GM21526 (cell line): ENCODE data around the gene CXADR.
"Not testable (repeated sequence)": the region's sequence is repeated elsewhere in the genome, so short reads cannot be mapped to it uniquely, and the experiment has no call there.

Experiments used
- ATAC-seq: cut with Tn5 transposase; IDR thresholded peaks from one replicate; pipeline ENCODE4 v1.9.1; 2021; ENCODE audit warnings: moderate library complexity; ENCODE audit not compliant: unreplicated experiment, low FRiP score

Gene CXADR

DNA sequence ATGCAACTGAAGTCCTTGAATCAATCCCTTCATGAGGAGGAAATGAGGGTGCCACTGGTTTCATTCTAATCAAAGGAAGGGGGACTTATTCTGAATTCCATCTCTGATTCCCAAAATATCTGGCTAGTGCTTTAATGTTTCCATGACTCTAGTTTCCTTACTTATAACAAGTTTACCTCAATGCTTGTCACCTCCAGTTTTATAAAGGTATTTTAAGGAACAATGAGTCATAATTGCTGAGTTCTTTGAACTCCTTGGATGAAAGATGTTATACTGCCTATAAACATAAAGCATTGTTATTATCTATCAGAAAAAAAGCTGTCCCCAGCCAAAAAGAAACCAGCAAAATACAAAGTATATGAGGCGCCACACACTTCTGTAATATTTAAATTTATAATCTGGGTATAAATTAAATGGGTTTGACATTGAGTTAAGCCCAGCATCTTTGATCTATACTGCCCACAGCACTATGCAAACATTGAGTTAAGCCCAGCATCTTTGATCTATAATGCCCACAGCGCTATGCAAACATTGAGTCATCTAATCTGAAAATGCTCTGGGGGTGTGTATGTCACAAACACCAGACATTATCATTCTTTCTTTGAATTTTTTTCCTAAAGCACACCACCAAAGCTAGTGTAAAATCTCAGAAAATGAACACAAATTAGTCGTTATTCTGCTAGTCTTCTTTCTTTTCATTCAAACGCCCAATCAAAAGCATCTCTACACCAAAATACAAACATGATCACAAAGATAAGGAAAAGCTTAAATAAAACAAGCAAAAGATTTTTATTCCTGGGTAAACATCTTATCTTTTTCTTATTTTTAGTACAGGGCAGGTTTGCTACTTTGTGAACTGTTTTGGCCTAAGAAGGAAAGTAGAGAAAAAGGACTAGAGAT lies 11.5 kb upstream of the CXADR start:
- ATAC-seq, result no peak

- ATAC-seq, result not testable (repeated sequence)
Observed at GRCh38 chr21:17502985-17503384, 9.9 kb upstream of the CXADR start.

- ATAC-seq, result no peak
Observed at GRCh38 chr21:17506951-17507350, 5.9 kb upstream of the CXADR start.

DNA sequence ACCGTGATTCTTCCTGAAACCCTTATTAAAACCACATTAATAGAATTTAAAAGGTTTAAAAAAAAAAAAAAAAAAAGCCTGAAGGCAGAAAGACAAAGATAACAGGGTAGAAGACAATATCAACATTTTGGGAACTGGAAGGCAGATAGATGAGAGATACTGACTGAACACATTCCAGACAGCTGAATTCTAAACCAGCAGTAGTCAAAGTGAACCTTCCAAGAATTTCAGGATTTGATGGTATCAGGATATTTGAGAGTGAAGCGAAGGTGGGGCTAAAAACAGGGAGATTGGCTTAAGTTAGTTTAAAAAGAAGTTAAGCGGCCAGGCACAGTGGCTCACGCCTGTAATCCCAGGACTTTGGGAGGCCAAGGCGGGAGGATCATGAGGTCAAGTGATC lies 5.3 kb upstream of the CXADR start:
- ATAC-seq, result no peak

DNA sequence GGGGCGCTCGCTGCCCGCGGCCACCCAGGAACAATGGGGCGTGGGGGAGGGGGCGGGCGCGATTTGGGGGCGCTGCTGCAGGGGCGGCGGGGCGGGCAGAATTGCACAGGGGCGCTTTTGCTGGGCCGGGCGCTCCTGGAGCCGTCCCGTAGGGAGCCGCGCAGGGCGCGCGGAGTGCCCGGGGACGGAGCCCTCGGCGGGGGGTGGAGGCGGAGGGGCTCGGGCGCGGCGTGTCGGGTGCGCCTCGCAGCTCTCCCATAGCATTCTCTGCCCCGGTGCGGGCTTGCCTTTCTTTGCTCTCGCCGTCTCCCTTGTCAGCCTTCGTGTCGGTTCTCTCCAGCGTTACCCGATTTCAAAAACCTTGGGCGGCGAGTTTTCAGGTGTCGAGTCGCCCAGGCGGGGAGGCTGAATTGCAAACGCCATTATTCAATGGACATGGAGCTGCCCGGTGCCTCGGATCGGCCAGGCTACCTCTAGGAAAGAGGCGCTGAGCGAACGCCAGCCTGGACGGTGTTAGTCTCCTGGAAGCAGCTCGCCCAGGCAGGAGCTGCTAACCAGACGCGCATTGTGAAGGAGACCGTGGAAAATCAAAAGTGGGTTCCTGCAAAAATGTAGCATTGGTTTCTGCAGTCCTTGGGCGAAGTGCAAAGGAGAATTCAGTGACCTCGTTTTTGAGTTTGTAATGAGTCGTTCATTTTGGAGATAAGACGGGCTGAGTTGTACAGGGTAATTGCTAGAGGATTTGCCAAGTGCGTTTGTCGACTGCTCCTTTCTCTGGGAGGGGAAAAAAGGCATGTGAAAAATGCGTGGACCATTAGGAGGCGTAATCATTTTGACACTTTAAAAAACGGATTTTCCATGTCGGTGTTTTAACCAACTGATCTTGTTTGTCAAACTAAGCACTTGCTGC lies 626 bp downstream of the CXADR start:
- ATAC-seq, result peak; percentile 31

GRCh38 chr21:17514124-17514845 lies 1.4 kb downstream of the CXADR start:
- ATAC-seq, result no peak

DNA sequence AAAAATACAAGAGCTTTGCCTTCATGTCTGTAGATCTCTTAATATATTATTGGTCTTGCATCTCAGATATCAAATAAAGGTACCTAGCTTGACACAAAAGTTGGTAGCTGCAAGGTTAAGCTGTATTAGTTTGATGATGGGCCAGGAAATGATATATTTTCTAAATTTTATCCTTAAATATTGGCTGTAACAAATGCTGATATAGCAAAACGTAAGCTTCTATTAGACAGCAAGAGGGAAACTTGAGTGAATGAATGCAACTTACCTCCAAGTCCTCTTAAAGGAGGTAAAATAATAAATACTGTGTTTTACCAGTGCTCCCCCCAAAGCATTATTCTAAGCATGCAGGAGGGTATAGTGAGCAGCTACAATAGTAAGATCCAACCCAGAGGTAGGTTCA lies 4.2 kb downstream of the CXADR start:
- ATAC-seq, result not testable (repeated sequence)

DNA sequence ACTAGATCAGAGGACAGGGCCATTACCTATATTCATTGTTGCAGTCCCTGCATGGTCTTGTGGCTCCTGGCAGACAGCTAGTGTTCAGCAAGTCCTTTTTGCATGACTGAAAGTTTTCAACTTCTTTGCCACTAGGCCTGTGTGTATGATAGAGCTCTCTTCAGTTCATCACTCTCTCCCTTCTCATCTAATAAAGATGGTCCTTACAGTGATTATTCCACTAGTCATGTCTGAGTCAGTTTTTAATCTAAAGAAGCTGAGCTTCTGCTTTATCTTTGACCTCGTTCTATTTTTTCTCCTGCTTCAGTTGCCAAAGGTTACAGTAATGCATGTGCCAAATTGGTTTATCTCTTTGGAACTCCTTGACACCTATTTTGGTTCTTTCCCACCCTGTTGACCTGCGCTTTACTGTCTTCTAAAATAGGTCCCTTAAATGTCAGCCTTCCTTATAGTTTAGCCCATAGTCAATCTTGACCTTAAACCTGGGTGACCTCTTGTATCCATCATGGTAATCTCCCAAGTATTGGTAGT lies 6.4 kb downstream of the CXADR start:
- ATAC-seq, result no peak

DNA sequence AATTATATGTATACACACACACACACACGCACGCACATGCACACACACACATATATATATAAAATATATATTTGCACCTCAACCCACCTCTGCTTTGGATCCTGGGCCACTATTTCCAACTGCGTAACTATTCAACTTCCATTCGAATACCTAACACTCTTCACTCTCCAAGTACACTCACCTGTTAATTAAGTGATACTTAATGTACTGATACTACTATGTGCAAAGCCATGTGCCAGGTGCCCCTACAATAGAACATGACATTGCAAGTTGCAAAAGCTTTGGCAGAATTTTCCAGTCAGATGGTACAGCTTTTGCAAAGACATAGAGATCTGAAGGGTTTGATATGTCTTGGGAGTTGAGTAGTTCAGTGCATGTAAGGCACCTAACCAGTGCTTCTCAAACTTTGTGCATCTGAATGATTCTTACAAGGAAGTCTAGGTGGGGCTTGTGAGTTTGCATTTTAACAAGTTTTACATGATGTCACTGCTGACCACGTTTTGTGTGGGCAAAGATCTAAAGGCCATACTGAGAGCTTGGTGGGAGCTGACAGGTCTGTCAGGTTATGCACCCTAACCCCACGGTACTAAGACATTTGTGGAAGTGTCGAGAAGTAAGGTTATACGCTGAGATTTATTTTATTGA lies 7.2 kb downstream of the CXADR start:
- ATAC-seq, result no peak

GRCh38 chr21:17523007-17523451 lies 10.2 kb downstream of the CXADR start:
- ATAC-seq, result no peak

GRCh38 chr21:17523979-17524494 lies 11.2 kb downstream of the CXADR start:
- ATAC-seq, result not testable (repeated sequence)

- no peak for ATAC-seq
Observed at GRCh38 chr21:17524635-17525034, 11.8 kb downstream of the CXADR start.

DNA sequence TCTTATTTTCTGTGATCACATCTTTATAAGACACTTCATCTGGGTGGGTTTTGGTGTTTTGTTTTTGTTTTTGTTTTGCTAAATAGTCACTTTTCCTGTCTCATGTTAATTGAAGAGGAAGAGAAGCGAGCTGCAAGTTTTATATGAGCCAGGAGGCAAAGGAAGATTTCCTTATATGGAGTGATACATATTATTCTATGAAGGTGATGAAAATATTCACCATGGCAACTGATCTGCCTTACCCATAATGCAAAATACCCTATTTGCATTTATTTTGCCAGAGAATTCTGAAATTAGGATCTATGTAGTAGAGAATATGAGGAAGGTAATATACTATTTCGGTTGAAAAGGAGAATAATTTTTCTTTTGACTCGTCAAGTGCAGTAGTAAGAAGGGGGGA lies 13.9 kb downstream of the CXADR start:
- no peak for ATAC-seq

GRCh38 chr21:17527240-17527639 lies 14.4 kb downstream of the CXADR start:
- ATAC-seq, result no peak

DNA sequence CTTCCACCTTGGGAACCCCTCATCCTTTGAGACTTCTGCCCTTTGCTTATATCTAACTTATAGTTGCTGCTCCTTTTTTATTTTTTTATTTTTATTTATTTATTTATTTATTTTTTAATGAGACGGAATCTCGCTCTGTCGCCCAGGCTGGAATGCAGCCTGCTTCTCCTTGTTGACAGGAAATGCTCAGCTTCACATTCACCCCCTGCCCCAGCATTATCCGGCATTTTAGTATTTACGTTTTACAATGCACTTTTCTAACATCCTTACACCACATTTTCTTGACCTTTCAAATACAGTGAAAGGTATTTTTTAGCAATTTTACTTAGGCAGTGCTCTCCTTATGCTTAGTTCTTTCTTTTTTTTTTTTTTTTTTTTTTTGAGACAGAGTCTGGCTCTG lies 14.9 kb downstream of the CXADR start:
- ATAC-seq, result no peak

GRCh38 chr21:17529648-17530047 lies 16.8 kb downstream of the CXADR start:
- ATAC-seq, result no peak

DNA sequence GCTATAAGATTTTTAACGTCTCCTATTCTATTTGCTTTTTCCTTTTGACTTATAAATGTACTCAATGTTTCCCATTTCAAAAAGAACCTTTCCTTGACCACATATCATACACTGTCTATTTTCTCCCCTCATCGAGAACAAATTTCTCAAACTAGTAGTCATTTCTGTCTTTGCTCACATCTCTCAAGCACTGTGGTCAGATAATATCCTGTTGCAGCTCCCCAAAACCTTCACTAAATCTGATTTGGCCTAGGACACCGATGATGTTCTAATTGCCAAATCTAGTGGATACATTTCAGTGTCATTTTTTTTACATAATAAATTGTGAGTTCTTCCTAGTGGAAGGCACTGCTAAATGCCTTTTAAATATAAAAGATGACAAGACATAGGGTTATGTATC lies 19.4 kb downstream of the CXADR start:
- ATAC-seq, result no peak

DNA sequence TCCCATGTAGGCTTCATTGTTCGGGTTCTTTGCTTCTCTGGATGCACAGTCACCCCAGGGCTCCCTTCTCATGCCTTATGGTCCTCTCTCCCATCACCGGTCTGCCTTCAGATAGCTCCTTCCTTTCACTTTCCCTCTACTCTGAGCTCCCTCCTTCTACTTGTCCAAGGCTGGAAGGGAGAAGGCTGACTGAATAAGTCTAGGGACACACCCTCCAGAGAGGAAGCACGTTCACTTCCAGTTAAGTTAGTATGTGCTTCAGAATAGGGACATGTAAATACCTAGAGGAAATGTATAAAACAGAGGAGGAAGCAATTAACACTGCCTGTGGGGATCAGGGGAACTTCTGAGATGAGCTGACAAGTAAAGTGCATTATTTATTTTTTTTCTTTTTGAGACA lies 23.5 kb downstream of the CXADR start:
- ATAC-seq, result no peak

- no peak for ATAC-seq
Observed at GRCh38 chr21:17537299-17537698, 24.5 kb downstream of the CXADR start.

DNA sequence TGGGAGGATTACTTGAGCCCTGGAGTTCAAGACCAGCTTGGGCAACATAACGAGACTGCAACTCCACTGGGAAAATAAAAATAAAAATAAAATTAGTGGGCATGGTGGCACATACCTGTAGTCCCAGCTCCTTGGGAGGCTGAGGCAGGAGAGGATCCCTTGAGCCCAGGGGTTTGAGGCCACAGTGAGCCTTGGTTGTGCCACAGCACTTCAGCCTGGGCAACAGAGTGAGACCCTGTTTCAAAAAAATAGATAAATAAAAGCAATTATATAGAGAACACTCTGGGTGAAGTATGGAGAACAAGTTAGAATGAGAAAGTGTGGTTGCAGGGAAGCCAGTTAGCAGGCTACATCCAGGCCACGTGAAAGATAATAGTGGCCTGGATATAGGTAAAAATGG lies 25.7 kb downstream of the CXADR start:
- no peak for ATAC-seq
